ENCODE data around the gene SCNM1. TPM values are rescaled to one million over a fixed set of nuclear protein-coding genes. Genes with fewer than 3 reads are reported as not detected.
A peak's percentile ranks its signal among the peaks of the same experiment; 100 is the strongest.

The SCNM1 gene
- polyA plus RNA-seq, 1 donor (not counting 4 experiments of a cell fraction or from before 2014, with no cell fraction given), result 26.2 TPM

- H3K9ac ChIP-seq (ENCODE audit: control insufficient read depth, extremely low read depth, insufficient read depth, low read length), result peak overlapping the region; percentile 78
- peak overlapping the region; percentile 94 for H3K4me2 ChIP-seq (ENCODE audit: control insufficient read depth, extremely low read depth, insufficient read depth, low read depth, low read length)
- FAIRE-seq (no peak), DNase-seq (ENCODE audit: low read depth, low spot score) (no peak)
- no peaks in the 10 kb centered on the region for H3K79me2 ChIP-seq (ENCODE audit: control insufficient read depth, insufficient read depth, low read length)
- peaks cover 15% of the 10 kb centered on the region for H3K27me3 ChIP-seq (ENCODE audit: control insufficient read depth, extremely low read depth, insufficient read depth, low read length)
- H3K9me3 ChIP-seq (ENCODE audit: control insufficient read depth, low read depth, low read length), result no peaks in the 10 kb centered on the region
- TF ChIP-seq CTCF (optimal IDR thresholded peaks at IDR 0.05 in 1 of 3, IDR thresholded peaks at IDR 0.05 in 1 of 3, conservative IDR thresholded peaks at IDR 0.05 in 1 of 3; ENCODE audit: extremely low read depth in 1 of 3, insufficient read depth in 2 of 3, low read length in 3 of 3) (no peak), EZH2 (IDR thresholded peaks at IDR 0.05; ENCODE audit: low read length) (no peak)
- dilution Hi-C loops (cut with MboI; ENCODE audit: extremely low pct_ligation_motif_present, low sequenced_read_pairs), result no loop called here
- H4K20me1 ChIP-seq (ENCODE audit: control insufficient read depth, extremely low read depth, insufficient read depth, low read length), result no peaks in the 10 kb centered on the region
- peaks cover 15% of the 10 kb centered on the region for H3K4me1 ChIP-seq (ENCODE audit: control insufficient read depth, extremely low read depth, insufficient read depth, low read length)
- H3K36me3 ChIP-seq (ENCODE audit: control insufficient read depth in 2 of 2, extremely low read depth in 1 of 2, insufficient read depth in 2 of 2, low read length in 2 of 2), result no peaks in the 10 kb centered on the region
- H3K4me3 ChIP-seq (ENCODE audit: control insufficient read depth in 2 of 3, extremely low read depth in 1 of 3, insufficient read depth in 2 of 3, low read depth in 1 of 3, low read length in 3 of 3), result peak overlapping the region; percentile 48 to 78 (median 77)
- no peaks in the 10 kb centered on the region for H3K9me1 ChIP-seq (ENCODE audit: control insufficient read depth, extremely low read depth, insufficient read depth, low read length)
- peak overlapping the region; percentile 84 for H2AFZ ChIP-seq (ENCODE audit: control insufficient read depth, low read length)
- H3K27ac ChIP-seq (ENCODE audit: control insufficient read depth, insufficient read depth, low read length), result no peak overlapping the region
Measured at GRCh38 chr1:151146072-151146411, 19.9 kb upstream of the SCNM1 start.

- FAIRE-seq, result peak; percentile 23
- no peaks in the 10 kb centered on the region for H3K9me3 ChIP-seq (ENCODE audit: control insufficient read depth, low read depth, low read length)
- dilution Hi-C loops (cut with MboI; ENCODE audit: extremely low pct_ligation_motif_present, low sequenced_read_pairs), result no loop called here
- H3K36me3 ChIP-seq (ENCODE audit: control insufficient read depth in 2 of 2, extremely low read depth in 1 of 2, insufficient read depth in 2 of 2, low read length in 2 of 2), result no peaks in the 10 kb centered on the region
- H4K20me1 ChIP-seq (ENCODE audit: control insufficient read depth, extremely low read depth, insufficient read depth, low read length), result no peaks in the 10 kb centered on the region
- peak within 1 kb of the TSS; percentile 94 for H3K4me2 ChIP-seq (ENCODE audit: control insufficient read depth, extremely low read depth, insufficient read depth, low read depth, low read length)
- H3K9ac ChIP-seq (ENCODE audit: control insufficient read depth, extremely low read depth, insufficient read depth, low read length), result peak within 1 kb of the TSS; percentile 78
- H3K4me3 ChIP-seq (ENCODE audit: control insufficient read depth in 2 of 3, extremely low read depth in 1 of 3, insufficient read depth in 2 of 3, low read depth in 1 of 3, low read length in 3 of 3), result peak within 1 kb of the TSS; percentile 48 to 78 (median 77)
- peak within 1 kb of the TSS; percentile 91 for H2AFZ ChIP-seq (ENCODE audit: control insufficient read depth, low read length)
- no peak for TF ChIP-seq EZH2 (IDR thresholded peaks at IDR 0.05; ENCODE audit: low read length)
- TF ChIP-seq CTCF (optimal IDR thresholded peaks at IDR 0.05 in 1 of 3, IDR thresholded peaks at IDR 0.05 in 1 of 3, conservative IDR thresholded peaks at IDR 0.05 in 1 of 3; ENCODE audit: extremely low read depth in 1 of 3, insufficient read depth in 2 of 3, low read length in 3 of 3), result no peak
- H3K27ac ChIP-seq (ENCODE audit: control insufficient read depth, insufficient read depth, low read length), result peak within 1 kb of the TSS; percentile 59
- no peaks in the 10 kb centered on the region for H3K9me1 ChIP-seq (ENCODE audit: control insufficient read depth, extremely low read depth, insufficient read depth, low read length)
- peaks cover 15% of the 10 kb centered on the region for H3K4me1 ChIP-seq (ENCODE audit: control insufficient read depth, extremely low read depth, insufficient read depth, low read length)
- DNase-seq (ENCODE audit: low read depth, low spot score), result peak; percentile 40
- H3K79me2 ChIP-seq (ENCODE audit: control insufficient read depth, insufficient read depth, low read length), result no peaks in the 10 kb centered on the region
- H3K27me3 ChIP-seq (ENCODE audit: control insufficient read depth, extremely low read depth, insufficient read depth, low read length), result peaks cover 15% of the 10 kb centered on the region
Measured at GRCh38 chr1:151146412-151147131, 19.4 kb upstream of the SCNM1 start, which contains the start of gene SEMA6C. TSS of gene SEMA6C (minus strand) at chr1:151146631. CDS start at chr1:151142621, 4,010 bp downstream.
